Stimulated activated CD8-positive, alpha-beta memory T cell treated with anti-CD3 and anti-CD28 coated beads, Interleukin-15, amount 100 ng/mL, for 4 hours (primary cell): Measurements from ENCODE around the gene RNU6-1.

Experiments used
- DNase-seq, 2 donors: peaks; one replicate each; pipeline ENCODE4 v3.0.0-alpha.2; 2020; ENCODE audit warnings: low read depth in 2 of 2

The RNU6-1 gene

DNA sequence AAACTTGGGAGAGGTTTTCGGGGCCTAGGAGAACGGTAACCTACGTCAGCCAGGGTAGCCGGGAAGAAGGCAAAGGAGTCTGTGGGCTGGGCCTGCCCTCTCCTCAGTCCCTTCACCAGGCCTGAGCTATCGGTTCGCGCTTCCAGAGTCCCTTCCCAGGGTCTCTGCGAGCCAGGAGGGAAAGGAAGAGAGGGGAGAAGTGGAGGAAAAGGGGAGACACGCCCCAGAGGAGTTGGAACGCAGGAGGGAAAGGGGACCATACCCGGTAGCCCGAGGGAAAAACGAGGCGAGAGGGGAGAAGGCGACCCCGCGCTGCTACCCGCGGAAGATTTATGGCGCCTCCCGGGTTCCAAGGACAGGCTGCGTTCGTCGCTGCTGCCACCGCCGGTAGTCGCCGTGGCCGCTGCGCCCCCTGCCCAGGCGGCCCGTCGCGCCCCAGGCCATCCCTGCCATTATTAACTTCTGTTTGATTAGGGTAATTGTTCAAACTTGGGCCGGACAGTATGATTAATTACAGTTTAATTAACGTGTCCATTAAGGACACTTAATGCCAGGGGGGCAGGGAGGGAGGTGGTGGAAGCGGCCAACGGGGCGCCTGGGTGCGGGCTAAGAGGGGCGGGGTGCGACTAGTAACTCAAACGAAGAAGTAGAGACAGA lies 17.9 kb downstream of the RNU6-1 start:
- no peak for DNase-seq

DNA sequence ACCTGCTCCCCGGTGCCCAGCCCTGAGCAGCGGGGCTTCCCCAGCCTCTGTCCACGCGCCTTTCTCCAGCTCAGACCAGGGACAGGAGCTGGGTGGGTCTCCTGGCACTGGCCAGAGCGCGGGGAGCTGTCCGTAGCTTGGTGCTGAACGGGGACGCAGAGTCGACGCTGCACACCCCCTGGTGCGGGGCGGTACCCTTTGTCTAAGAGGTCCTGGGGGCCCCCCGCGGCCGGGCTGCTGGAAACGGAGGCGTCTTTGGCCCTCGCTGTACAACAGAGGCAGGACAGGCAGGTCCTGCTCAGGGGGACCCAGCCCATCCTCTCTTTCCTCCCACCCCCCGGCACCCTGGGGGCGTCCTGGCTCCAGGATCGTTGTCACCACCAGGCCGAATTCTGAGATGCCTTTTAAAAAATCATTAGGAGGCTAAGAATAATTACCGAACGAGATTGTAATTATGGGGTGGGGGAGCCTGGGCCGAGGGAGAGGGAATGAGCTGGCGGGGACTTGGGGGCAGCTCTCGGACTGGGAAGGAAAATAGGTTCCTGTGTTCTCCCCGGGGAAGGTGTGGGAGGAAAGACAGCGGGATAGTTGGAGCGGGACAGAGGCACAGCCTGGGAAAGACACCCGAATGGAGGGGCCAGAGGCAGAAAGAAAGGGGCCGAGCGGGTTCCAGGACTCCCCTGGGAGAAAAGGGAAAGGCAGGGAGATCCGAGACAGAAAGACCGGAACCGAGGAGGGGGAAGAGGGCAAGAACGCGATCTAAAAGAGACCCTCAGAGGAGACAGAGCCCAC lies 18.7 kb downstream of the RNU6-1 start:
- no peak for DNase-seq

DNA sequence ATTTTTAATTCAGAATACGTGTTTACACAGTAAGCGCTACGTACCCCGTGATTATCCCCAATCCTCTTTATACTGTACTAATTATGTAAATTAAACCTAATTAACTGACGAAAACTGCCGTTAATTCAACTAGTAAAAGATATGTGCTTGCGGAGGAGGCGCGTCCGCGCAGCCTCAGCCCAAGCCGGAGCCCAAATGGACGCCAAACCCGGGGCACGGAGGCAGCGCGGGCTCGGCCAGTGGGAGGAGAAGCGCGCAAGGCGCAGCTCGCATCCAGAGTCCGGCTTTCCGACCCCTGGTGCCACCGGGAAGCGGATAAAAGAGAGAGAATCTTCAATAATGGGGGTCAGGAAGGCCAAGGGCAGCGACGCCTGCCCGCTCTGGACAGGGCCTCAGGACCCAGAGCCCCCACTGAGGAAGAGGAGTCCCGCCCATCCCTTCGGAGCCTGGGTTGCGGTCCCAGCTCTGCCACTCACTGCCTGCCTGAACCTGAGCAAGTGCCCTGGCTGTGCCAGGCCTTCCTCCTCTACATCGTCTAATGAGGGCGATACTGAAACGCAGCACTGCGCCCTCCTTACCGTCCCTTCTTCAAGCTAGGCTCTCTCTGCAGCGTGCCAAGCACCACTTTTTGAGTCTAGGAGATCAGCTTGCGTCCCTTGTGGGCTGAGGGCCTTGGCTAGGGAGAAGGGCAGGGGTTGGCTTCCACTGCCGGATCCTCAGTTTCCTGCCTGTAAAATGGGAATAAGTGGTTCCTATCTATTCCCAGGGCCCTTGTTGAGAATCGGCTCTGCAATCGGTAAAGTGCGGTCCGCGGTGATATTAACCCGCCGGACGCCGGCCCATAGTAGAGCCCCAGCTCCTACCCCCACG lies 19.5 kb downstream of the RNU6-1 start:
- DNase-seq, result no peak

DNA sequence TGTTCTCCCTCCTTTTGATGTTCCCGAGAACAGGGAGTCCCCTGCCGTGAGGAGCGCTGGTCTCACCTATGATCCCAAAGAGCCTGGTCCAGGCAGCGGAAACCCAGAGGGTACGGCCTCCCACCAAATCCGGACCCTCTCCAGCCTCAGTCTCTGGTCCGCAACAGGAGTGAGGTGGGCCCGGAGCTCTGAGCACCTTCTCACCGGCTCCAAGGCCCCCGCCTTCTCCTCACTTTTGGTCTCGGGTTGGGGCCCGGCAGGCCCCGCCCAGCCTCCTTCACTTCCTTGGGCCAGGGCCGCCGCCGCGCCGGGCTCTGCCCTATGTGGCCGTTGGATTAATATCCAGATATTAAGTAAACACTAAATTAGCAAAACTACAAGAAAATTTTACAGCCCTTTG lies 20.2 kb downstream of the RNU6-1 start:
- DNase-seq, result no peak

DNA sequence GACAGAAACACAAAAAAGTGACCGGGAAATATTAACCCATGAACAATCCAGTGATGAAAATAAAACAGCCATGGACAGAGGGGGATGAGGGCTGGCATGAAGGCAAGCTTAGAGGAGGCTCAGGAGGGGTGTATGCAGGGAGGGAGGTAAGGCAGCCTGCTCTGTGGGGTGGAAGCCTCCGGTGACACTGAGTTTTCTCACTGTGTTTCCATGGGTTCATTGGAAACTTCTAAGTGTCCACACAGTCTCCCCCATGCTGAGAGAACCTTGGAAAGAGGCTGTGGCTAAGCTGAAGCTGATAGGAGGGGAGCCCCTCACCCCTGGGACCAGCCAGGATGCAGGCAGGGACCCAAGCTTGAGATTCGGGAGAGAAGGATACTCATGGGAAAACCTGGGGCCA lies 21.4 kb downstream of the RNU6-1 start:
- DNase-seq, result no peak

DNA sequence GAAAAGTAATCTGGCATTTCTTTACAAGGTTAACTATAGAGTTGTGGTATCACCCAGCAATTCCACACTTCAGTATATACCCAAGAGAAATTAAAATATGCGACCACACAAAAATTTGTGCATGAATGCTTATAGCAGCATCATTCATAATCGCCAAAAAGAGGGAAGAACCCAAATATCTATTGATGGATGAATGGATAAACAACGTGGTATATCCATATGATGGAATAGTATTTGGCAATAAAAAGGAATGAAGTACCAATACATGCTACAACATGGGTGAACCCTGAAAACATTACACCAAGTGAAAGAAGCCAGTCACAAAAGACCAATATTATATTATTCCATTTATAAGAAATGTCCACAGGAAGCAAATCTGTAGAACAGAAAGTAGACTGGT lies 23.2 kb downstream of the RNU6-1 start:
- no peak for DNase-seq

DNA sequence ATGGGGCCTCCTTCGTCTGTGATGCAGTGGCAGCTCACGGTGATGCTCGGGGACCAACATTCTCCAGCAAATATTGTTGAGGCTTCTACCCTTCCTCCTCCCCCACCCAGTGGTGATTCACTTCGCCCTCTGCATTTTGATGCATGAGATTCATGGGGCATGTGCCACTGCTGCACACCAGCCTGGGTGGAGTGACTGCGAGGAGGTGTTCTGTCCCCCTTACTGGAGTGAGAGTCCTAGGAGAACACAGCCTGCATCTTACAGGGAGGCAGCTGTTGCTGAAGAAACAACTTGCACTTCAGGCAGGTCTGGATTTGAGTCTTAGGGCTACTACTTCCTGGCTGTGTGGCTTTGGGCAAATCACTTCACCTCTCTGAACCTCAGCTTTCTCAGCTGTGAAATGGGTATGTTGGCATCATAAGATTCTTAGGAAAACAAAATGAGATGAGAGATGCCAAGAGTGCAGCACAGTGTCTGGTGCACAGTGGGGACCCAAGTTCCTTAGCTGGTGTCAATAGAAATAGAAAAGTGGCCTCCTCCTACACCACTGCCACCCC lies 24.7 kb downstream of the RNU6-1 start:
- no peak for DNase-seq

DNA sequence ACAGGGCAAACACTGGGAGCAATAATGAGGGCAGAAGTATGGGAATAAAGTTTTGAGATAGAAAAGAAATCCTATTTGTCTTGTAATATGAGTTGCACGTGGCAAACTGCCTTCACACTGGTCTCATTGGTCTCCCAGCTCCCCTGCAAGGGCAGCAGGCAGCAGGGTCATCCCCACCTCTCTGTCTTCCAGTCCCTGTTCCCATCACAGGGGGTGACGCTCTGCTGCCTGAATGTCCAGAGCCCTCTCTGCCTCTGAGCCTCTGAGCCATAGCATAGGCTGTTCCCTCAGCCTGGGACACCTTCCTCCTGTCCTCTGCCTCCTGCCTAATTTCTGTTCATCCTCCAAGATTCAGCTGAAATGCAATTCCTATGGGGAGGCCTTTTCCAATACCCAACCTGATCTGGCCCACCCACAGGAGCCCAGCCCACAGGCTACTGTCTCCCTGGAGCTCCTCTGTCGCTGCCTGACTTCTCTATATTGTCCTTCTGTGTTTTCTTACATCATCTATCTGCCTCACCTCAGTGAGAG lies 26.7 kb downstream of the RNU6-1 start:
- DNase-seq, result no peak

DNA sequence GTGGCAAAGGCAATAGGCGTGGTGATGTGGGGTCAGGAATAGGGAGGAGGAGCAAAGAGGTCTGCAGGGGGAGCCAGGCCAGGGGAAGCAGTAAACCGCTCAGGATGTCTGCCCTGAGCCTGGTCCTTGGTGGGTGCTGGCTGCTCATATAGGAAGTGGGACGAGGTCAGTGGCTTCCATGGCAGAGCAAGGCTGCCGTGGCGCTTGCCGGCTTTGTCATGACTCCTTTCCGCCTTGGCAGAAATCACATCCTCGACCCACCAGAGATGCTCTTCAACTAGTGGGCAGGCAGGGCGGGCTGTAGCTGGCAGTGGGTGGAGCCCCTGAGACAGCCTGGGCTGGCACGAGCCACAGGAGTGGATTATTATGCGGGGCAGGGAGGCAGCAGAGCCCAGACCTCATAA lies 27.6 kb downstream of the RNU6-1 start:
- no peak for DNase-seq

DNA sequence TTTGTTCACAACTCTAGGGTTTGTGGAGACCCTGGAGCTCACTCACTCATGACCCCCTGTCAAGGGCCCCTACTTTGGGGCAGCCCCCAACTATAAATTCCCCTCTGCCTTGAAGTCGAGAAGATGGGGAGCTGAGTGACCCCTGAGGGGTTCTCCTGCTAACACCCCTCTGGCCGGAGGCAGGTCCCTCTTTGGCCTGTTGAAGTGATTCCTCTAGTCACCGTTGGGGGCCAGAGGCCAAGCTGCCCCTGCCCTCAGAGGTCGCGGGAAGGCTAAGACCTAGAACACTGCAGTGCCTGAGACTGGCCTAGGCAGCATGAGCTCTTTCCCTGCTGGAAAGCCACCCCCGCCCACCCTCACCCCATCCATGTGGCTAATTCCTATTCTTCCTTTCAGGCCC lies 30.0 kb downstream of the RNU6-1 start:
- DNase-seq, result no peak

DNA sequence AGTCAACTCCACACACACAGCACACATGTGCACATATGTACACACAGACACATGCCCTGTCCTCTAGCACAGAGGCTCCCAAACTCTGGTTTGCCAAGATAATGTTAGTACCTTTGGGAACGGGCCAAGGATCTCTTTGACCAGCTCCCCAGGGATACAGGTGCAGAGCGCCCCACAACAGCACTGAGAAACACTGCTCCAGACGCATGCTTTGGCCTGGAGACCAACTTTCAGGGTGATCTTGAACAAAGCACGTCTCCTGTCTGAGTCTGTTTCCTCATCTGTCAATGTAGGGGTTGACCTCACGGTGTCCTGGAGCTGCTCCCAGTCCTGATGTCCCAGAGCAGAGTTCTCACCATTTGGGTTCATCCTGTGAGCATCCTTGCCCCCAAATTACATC lies 30.4 kb downstream of the RNU6-1 start:
- DNase-seq, result no peak

DNA sequence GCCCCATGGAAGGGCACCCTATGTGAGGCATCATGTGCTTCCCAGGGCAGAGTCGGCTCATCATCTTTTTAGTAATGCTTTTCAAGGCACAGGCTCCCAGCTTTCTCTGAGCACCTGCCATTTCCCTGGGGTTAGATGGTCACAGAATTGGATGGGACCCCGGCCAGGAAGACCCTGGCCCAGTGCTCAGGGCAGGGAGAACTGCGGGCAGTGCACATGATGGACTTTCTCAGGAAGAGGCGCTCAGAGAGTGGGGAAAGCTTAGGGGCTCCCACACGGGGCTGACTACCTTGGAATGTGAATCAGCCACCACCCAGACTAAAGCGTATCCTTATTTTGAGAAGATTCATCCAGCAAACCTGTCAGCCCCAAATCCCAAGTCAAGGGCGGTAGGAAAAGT lies 31.0 kb downstream of the RNU6-1 start:
- no peak for DNase-seq

DNA sequence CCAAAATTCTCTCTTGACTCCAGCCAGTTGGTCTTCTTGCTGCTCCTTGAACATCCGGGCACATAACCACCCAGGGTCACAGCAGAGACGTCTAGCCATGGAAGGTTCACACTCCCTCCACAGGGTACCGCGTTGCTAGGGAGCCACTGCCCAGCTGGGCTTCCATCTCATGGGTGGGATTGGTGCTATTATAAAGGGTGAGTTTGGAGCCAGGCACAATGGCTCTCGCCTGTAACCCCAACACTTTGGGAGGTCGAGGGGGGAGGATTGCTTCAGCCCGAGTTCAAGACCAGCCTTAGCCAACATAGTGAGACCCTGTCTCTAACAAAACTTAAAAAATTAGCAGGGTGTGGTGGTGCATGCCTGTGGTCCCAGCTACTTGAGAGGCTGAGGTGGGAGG lies 32.0 kb downstream of the RNU6-1 start:
- no peak for DNase-seq

DNA sequence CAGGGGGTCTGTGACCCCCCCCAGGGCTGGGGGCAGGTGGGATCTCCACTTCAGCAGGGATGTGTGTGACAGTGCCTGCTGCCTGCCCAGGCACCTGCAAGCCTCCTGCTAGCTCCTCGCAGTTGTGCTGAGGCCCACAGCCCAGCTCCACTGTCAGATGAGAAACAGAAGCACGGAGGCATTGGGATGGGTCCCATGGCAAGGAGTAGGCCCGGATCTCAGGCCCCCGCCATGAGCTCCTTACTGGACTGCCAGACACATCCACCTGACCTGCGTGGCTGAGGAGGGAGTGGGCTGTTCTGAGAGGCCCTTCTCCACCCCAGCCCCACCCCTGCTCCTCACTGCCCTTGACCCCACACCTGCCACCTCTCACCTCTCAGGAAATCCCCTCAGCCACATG lies 32.7 kb downstream of the RNU6-1 start:
- DNase-seq, result no peak

DNA sequence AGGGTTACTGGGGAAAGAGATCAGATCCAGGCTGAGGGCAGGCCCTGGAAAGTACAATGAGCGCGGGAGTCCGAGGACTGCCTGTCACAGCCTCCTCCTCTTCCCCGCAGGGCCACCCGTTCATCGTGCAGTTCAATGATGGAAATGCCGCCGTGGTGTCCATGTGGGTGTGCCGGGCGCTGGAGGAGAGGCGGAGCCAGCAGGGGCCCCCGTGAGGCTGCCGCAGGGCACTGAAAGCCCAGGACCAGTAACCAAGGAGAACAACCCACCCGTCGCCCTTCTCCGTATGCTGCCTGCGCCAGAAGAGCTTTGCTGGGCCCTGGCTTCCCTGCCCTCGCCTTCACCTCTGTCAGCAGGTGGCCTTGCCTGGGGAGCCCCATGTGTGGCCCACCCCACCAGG lies 33.3 kb downstream of the RNU6-1 start:
- DNase-seq, result no peak

DNA sequence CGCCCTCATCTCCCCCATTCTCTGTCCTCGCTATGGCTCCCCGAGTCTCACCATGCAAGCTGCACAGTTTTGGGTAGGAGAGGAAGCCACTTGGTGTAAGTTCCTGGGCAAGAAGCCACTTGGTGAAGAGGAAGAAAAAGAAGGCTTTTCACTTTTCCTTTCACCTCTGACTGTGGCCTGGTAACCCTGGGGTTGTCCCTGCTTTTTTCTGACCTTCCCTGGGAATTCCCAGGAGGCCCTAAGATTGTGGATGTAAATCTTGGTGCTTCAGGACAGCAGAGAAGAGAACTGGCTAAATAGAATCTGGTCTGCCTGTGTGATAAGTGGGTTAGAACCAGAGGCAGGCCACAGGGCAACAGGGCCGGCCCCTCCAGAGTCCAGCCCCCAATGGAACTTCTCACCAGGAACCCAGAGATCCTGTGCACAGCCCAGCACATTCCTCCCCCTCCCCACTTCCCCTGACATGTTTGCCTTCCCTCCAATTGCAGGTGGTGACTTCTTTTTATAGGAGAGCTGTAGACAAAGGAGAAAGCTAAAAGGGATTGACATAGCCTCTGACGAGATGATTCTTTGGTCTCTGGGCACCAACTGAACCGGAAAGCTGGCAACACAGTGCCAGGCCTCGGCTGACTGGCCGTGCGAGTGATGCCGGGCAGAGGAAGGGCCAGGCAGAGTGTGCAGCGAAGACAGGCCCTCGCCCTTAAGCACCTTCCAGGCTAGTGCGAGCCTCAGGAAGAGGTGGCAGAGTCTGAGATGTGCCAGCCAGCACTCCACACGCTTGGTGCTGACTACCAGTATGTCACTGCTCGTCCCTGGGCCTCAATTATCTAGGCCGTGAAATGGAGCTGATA lies 34.0 kb downstream of the RNU6-1 start:
- no peak for DNase-seq

DNA sequence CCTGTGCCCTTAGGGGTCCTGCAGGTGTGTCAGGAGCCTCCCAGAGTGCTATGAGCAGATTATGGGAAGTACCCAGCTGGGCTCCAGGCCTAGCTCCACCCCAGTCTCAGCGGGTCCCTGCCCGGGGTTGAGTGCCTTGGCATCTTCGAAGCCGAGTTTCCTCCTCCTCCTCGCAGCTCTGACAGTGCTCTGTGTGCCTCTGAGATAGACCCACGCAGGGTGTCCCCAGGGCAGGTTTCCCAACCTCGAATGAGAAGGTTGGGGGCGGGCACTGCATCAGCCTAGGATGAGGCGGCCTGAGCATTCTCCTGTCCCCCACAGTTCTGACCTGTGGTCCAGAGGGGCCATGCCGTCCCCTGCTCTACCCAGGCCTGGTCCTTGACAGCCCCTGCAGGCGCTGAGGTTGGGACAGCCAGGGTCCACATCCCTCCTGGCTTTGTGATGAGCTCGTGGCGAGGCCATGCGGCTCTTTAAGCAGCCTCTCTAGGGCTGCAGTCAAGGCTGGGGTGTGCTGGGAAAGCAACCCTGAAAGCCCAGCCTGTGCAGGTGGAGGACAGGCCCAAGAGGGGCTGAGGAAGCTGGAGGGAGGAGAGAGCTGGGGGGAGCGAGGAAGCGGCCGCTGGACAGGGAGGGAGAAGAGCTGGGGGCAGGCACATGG lies 34.7 kb downstream of the RNU6-1 start:
- no peak for DNase-seq

DNA sequence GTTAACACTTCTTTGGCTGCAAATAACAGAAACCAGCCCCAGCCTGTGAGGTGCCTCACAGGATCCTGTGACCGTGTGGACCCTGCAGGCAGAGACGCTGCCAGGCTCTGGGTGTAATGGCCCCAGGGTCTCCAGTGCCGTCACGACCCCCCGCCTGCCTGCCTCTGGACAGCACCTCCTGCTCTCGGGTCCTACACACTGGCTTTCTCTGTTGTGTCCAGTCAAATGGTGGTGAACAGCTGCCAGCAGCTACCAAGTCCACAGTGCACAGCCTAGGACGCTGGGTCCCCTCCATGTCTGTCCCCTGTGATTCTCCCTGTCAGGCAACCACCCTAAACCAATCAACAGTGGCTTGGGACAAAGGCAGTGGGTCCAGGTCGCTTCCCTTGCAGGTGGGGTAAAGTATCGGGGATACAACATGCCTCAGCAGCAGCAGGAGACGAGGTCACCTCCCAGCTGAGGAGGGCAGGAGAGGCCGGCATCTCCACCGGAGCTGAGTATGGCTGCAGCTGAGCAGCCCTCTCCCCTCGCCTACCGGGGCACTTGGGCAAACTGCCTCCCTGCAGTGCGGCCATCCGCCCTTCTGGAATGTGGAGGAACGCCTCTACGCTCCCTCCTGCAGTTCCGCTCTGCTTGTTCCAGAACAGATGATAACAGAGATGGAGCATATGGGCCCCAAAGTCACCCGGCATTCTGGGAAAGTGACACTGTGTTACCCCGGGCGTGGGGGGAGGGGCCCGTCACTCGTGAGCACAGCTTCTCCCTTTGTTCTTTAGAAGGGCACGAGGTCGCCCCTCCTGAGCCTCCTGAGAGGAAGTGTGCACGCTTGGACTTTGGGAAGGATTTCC lies 35.6 kb downstream of the RNU6-1 start:
- DNase-seq, result no peak

DNA sequence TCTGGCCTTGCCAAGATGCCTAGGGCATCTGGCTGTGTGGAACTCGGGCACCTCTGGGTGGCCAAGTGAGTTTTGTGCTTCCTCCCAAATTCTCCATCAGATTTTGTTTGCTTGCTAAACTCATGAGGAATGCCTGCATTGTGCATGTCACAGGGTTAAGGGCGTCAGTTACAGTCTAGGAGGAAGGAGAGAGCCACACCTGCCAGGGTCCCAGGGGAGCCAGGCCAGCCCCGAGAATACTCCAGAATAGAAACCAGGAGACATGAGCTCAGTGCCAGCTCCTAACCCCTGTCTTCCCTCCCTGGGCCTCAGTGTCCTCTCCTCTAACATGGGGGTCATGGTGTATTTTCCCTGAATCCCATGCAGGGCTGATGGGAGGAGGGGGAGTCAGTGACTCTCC lies 36.5 kb downstream of the RNU6-1 start:
- DNase-seq, result no peak
